Stimulated activated CD4-positive, alpha-beta T cell treated with anti-CD3 and anti-CD28 coated beads, Interleukin-15, amount 100 ng/mL, for 24 hours (primary cell): ENCODE results near the gene TSPAN12.

Experiments
- DNase-seq: peaks from one replicate; pipeline ENCODE4 v3.0.0-alpha.2; 2020

TSPAN12 gene

GRCh38 chr7:120842121-120842621, 15.8 kb downstream of the TSPAN12 start:
- no peak for DNase-seq

- no peak for DNase-seq
Measured at GRCh38 chr7:120841608-120842007, 16.3 kb downstream of the TSPAN12 start.

GRCh38 chr7:120838281-120838682, 19.7 kb downstream of the TSPAN12 start:
- DNase-seq, result no peak

GRCh38 chr7:120837599-120837998, 20.3 kb downstream of the TSPAN12 start:
- no peak for DNase-seq

- no peak for DNase-seq
Measured at GRCh38 chr7:120836556-120837115, 21.3 kb downstream of the TSPAN12 start.

- DNase-seq, result no peak
Measured at GRCh38 chr7:120834726-120835125, 23.2 kb downstream of the TSPAN12 start.

GRCh38 chr7:120833546-120833945, 24.4 kb downstream of the TSPAN12 start:
- no peak for DNase-seq

- DNase-seq, result no peak
Measured at GRCh38 chr7:120832803-120833202, 25.1 kb downstream of the TSPAN12 start.

GRCh38 chr7:120831260-120831659, 26.7 kb downstream of the TSPAN12 start:
- no peak for DNase-seq

- no peak for DNase-seq
Measured at GRCh38 chr7:120829487-120829886, 28.5 kb downstream of the TSPAN12 start.

GRCh38 chr7:120828528-120828927, 29.4 kb downstream of the TSPAN12 start:
- DNase-seq, result no peak

- no peak for DNase-seq
Measured at GRCh38 chr7:120827371-120828118, 30.4 kb downstream of the TSPAN12 start.

GRCh38 chr7:120825576-120825975, 32.4 kb downstream of the TSPAN12 start:
- DNase-seq, result no peak

GRCh38 chr7:120825152-120825551, 32.8 kb downstream of the TSPAN12 start:
- DNase-seq, result no peak

GRCh38 chr7:120819861-120820260, 38.1 kb downstream of the TSPAN12 start:
- no peak for DNase-seq

- DNase-seq, result no peak
Measured at GRCh38 chr7:120817851-120818250, 40.1 kb downstream of the TSPAN12 start.

GRCh38 chr7:120814253-120814939, 43.5 kb downstream of the TSPAN12 start:
- DNase-seq, result no peak

GRCh38 chr7:120813546-120814252, 44.2 kb downstream of the TSPAN12 start:
- no peak for DNase-seq

- no peak for DNase-seq
Measured at GRCh38 chr7:120813089-120813488, 44.9 kb downstream of the TSPAN12 start.

GRCh38 chr7:120809260-120809659, 48.7 kb downstream of the TSPAN12 start:
- no peak for DNase-seq

- no peak for DNase-seq
Measured at GRCh38 chr7:120807390-120807789, 50.6 kb downstream of the TSPAN12 start.

GRCh38 chr7:120806669-120807068, 51.3 kb downstream of the TSPAN12 start:
- DNase-seq, result no peak
